GM23338 (cell line): ENCODE measurements around the gene MPHOSPH10.

Source experiments
- CREB1 ChIP-seq: fragments of 250-450 bp; sonication (Bioruptor Pico); IDR thresholded peaks from 2 replicates; pipeline ENCODE4 v1.5.0; 2020; ENCODE audit warnings: low read depth, mild to moderate bottlenecking, moderate library complexity
- CTCF ChIP-seq, 2 experiments: fragments of 200-600 bp in 1 of 2; sonication (generic) in 1 of 2; conservative IDR thresholded peaks; 2 replicates each; pipeline versions ENCODE4 v1.5.1 to v1.6.1; 2016 to 2017; ENCODE audit warnings: antibody characterized with exemption in 2 of 2, low read depth in 2 of 2, mild to moderate bottlenecking in 2 of 2, moderate library complexity in 1 of 2
- ETS1 ChIP-seq: IDR thresholded peaks from 2 replicates; pipeline ENCODE4 v1.6.1; 2016; ENCODE audit warnings: antibody characterized with exemption
- EZH2 ChIP-seq: fragments of 200-600 bp; sonication (generic); IDR thresholded peaks from one replicate; pipeline ENCODE4 v1.8.0; 2017; ENCODE audit warnings: antibody characterized with exemption, mild to moderate bottlenecking, low read depth; ENCODE audit not compliant: unreplicated experiment
- EZH2phosphoT487 ChIP-seq: fragments of 200-600 bp; sonication (generic); IDR thresholded peaks from one replicate; pipeline ENCODE4 v1.8.1; 2018; ENCODE audit warnings: antibody characterized with exemption; ENCODE audit not compliant: unreplicated experiment
- JUNB ChIP-seq: IDR thresholded peaks from one replicate; pipeline ENCODE4 v1.6.1; 2016; ENCODE audit warnings: antibody characterized with exemption; ENCODE audit not compliant: unreplicated experiment
- NANOG ChIP-seq: IDR thresholded peaks from 2 replicates; pipeline ENCODE4 v1.6.1; 2016; ENCODE audit warnings: antibody characterized with exemption, borderline replicate concordance
- POLR2AphosphoS5 ChIP-seq: IDR thresholded peaks from 2 replicates; pipeline ENCODE4 v1.6.1; 2016; ENCODE audit warnings: antibody characterized with exemption, low read depth
- REST ChIP-seq: IDR thresholded peaks from one replicate; pipeline ENCODE4 v1.6.1; 2018; ENCODE audit warnings: antibody characterized with exemption; ENCODE audit not compliant: unreplicated experiment
- STAT1 ChIP-seq: IDR thresholded peaks from one replicate; pipeline ENCODE4 v1.6.1; 2016; ENCODE audit warnings: antibody characterized with exemption; ENCODE audit not compliant: unreplicated experiment
- ZNF114 ChIP-seq: fragments of 250-450 bp; sonication (Bioruptor Pico); IDR thresholded peaks from 2 replicates; pipeline ENCODE4 v1.5.0; 2020; ENCODE audit warnings: mild to moderate bottlenecking, moderate library complexity

- TF ChIP-seq EZH2 (no peak), CTCF (conservative IDR thresholded peaks at IDR 0.05; ENCODE audit: low read depth in 2 of 2) (no peak), EZH2phosphoT487 (no peak), CREB1 (CRISPR knock-in tag) (no peak), POLR2AphosphoS5 (no peak), NANOG (no peak), STAT1 (no peak), JUNB (no peak), REST (no peak), ETS1 (no peak), ZNF114 (CRISPR knock-in tag) (no peak)
Observed at GRCh38 chr2:71113843-71114242, 16.6 kb upstream of the MPHOSPH10 start.
